ENCODE measurements around the gene TSHZ1.

TSHZ1 gene, protein sequence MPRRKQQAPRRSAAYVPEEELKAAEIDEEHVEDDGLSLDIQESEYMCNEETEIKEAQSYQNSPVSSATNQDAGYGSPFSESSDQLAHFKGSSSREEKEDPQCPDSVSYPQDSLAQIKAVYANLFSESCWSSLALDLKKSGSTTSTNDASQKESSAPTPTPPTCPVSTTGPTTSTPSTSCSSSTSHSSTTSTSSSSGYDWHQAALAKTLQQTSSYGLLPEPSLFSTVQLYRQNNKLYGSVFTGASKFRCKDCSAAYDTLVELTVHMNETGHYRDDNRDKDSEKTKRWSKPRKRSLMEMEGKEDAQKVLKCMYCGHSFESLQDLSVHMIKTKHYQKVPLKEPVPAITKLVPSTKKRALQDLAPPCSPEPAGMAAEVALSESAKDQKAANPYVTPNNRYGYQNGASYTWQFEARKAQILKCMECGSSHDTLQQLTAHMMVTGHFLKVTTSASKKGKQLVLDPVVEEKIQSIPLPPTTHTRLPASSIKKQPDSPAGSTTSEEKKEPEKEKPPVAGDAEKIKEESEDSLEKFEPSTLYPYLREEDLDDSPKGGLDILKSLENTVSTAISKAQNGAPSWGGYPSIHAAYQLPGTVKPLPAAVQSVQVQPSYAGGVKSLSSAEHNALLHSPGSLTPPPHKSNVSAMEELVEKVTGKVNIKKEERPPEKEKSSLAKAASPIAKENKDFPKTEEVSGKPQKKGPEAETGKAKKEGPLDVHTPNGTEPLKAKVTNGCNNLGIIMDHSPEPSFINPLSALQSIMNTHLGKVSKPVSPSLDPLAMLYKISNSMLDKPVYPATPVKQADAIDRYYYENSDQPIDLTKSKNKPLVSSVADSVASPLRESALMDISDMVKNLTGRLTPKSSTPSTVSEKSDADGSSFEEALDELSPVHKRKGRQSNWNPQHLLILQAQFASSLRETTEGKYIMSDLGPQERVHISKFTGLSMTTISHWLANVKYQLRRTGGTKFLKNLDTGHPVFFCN (N-terminal part only)
- 20.5 to 64.2 (median 53.8) reads per million in 9 experiments for total RNA-seq

DNA sequence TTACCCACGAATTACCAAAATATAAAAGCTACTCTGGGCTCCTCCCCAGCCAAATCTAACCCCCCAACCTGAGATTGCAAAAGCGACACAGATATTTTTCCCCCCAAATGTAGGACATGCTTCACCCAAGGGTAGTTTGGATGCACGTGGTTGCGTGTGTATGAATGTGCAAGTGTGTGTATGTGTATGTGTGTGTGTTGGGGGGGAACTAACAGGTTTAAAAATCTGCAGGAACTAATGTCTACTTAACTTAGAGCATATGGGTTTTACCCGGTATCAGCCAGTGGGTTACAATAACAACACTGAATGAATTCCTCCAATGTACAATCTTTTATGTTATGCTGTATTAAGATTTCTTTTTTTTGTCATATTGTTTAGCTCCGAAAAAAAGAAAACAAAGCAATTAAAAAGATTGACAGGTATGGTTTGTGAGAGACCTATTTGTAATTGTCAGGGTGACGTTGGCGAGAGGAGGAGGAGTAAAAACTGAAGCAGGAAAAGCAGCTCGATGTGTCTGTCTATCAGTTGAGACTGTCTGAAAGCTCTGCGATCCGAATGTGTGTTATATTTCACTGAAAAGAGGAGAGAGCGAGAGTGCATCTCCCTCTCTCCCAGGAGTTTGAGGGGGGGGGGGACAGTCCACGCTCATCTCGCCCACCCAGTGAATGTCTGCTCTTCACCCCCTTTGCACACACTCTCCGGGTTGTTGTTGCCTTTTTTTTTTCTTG lies at the start of gene TSHZ1:
Gene TSHZ1, plus strand, starts transcription at position 524 of the 728 bp plus-strand sequence. CDS start 1,080 bp downstream, outside the sequence.
- peak; percentile 58 to 65 (median 59) for DNase-seq
- peak within 1 kb of the TSS; percentile 100 for H3K4me3 Mint-ChIP-seq
- H3K9me3 Mint-ChIP-seq: no peaks in the 10 kb centered on the region
- H3K27me3 Mint-ChIP-seq: no peaks in the 10 kb centered on the region
- H3K27ac Mint-ChIP-seq: peak within 1 kb of the TSS; percentile 98 to 99
- peaks cover 31% of the 10 kb centered on the region for H3K36me3 Mint-ChIP-seq (ENCODE audit: insufficient read depth)
- peak; percentile 52 for ATAC-seq (replicated peaks)
- peaks cover 47 to 71% of the 10 kb centered on the region in 2 donors for H3K4me1 Mint-ChIP-seq (ENCODE audit: low read depth in 2 of 2)

DNA sequence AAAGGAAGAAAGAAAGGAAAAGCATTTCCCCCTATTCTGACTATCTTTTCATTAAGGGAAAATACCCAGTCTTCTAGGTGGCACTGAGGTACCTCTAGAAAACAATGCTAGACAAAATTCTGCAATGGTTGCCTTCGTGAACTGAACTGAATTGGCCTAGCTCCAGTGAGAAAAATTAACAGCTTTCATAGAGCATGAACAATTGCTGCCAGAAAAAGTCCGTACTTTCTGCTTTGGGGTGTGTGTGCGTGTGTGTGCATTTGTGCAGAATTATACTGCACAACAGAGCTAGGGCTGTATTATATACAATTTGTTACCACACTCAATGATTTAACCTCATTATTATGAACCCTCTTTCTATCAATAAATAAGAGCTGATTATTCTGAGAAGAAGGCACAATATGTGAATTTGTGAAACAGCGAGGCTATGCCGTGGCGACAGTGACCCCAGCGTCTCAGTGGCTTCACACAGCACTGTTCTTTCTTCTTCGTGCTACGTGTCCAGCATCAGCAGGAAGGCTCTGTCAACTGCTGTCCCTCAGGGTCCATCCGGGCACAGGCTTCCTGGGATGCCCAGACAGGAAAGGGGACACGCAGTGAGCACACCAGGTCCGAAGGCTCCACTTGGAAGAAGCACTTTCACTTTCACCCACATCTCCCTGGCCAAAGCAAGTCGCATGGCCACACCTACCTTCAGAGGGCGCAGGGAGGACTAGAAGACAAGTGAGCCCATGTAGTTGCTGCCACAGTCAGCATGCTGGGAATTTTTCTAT lies 49.2 kb upstream of the TSHZ1 start:
- H3K27ac Mint-ChIP-seq: peak overlapping the region; percentile 28 to 51

DNA sequence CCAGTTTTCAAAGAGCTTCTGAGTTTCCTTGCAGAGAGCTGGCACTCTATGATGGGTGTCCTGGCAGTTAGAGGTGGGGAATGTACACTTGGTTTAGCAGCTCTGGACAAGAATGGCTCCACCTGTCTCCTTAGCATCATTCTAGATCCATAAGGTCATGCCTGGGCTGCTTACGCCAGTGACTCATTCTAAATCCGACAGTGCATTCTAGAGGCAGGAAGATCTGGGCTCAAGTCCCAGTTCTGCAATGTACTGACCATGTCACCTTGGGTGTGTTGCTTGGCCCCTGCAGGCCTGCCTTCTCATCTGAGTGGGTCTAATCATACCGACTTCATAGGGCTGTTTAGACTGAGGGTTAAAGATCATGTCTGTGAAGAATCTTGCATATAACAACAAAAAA lies 48.1 kb upstream of the TSHZ1 start:
- DNase-seq (no peak), ATAC-seq (replicated peaks) (no peak)
- Mint-ChIP-seq H3K4me3 (peak overlapping the region in 1 of 2 donors; percentile 84), H3K27ac (no peak overlapping the region), H3K9me3 (no peaks in the 10 kb centered on the region), H3K36me3 (ENCODE audit: insufficient read depth) (no peaks in the 10 kb centered on the region), H3K4me1 (ENCODE audit: low read depth in 2 of 2) (peaks cover 8 to 9% of the 10 kb centered on the region in 2 donors), H3K27me3 (peaks cover 6 to 74% of the 10 kb centered on the region in 2 donors)

More for the DNA sequence above, 49.2 kb upstream of the TSHZ1 start:
- no peaks in the 10 kb centered on the region for H3K9me3 Mint-ChIP-seq
- DNase-seq: peak in 1 of 3 experiments; percentile 10
- no peaks in the 10 kb centered on the region for H3K36me3 Mint-ChIP-seq (ENCODE audit: insufficient read depth)
- H3K4me3 Mint-ChIP-seq: peak overlapping the region; percentile 82 to 84
- H3K4me1 Mint-ChIP-seq (ENCODE audit: low read depth in 2 of 2): peaks cover 8 to 9% of the 10 kb centered on the region in 2 donors
- peak; percentile 35 for ATAC-seq (replicated peaks)
- peaks cover 6 to 64% of the 10 kb centered on the region in 2 donors for H3K27me3 Mint-ChIP-seq

DNA sequence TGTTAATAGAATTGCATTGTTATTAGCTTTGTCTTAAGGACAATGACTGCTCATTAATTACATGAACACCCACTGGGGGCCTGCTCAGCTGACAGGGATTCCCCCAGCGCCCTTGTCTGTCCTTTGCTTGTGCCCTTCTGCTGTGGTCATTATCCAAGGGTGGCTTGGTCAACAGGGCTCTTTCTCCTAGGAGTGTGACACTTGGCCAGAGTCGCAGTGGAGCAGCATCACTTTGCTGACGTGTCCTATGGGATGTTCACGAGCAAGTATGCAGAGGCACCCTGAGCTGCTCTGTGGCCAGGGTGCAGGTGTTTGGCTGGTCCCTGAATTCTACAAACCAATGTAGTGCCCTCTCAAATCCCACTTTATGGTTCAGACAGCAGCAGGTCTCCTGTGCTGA lies 47.6 kb upstream of the TSHZ1 start:
- DNase-seq (no peak), ATAC-seq (replicated peaks) (no peak)
- peaks cover 8 to 9% of the 10 kb centered on the region in 2 donors for H3K4me1 Mint-ChIP-seq (ENCODE audit: low read depth in 2 of 2)
- H3K27me3 Mint-ChIP-seq: peaks cover 6 to 72% of the 10 kb centered on the region in 2 donors
- H3K4me3 Mint-ChIP-seq: no peak overlapping the region
- no peaks in the 10 kb centered on the region for H3K36me3 Mint-ChIP-seq (ENCODE audit: insufficient read depth)
- no peaks in the 10 kb centered on the region for H3K9me3 Mint-ChIP-seq
- H3K27ac Mint-ChIP-seq: no peak overlapping the region

DNA sequence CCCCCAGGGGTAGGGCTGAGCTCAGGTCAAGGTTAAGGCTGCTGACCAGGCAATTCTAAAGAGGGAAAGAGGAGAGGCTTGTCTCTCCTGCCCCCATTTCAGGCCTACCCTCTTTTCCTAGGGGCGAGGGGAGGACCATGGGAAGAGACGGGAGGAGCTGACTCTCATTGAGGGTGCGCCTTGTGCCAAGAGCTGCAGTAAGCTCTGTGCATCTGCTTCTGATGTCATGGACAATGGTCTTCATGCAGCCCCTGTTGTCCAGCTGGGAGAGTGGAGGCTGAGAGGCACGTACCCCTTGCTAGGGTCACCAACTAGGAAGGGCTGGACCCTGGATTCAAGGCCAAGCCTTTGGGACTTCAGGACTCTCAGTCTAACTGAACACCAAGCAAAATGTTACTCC lies 46.9 kb upstream of the TSHZ1 start:
- Mint-ChIP-seq H3K9me3 (no peaks in the 10 kb centered on the region), H3K4me3 (no peak overlapping the region), H3K27ac (no peak overlapping the region), H3K4me1 (ENCODE audit: low read depth in 2 of 2) (peaks cover 8 to 9% of the 10 kb centered on the region in 2 donors), H3K27me3 (peaks cover 6 to 65% of the 10 kb centered on the region in 2 donors), H3K36me3 (ENCODE audit: insufficient read depth) (no peaks in the 10 kb centered on the region)
- DNase-seq (no peak), ATAC-seq (replicated peaks) (no peak)

DNA sequence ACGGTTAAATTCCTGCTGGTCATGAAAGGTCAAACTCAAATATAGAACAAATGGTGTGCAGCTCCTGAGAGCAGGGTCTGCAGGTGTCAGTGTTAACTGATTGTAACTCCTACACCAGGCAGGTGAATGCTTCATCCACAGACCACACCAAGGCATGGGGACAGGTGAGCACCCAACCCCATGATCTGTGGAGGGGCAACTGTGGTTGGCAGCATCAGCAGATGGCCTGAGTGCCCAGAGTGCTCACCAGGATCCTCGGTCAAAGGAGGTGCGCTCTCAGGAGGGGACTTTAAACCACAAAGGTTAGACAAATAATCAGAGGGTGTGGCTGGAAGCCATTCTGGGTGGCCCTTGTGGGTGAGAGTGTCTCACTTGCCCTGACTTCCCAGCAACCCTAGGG lies 46.1 kb upstream of the TSHZ1 start:
- H3K27me3 Mint-ChIP-seq: peaks cover 6 to 57% of the 10 kb centered on the region in 2 donors
- no peak for DNase-seq
- H3K9me3 Mint-ChIP-seq: no peaks in the 10 kb centered on the region
- no peak overlapping the region for H3K27ac Mint-ChIP-seq
- H3K4me1 Mint-ChIP-seq (ENCODE audit: low read depth in 2 of 2): peaks cover 8 to 9% of the 10 kb centered on the region in 2 donors
- no peak overlapping the region for H3K4me3 Mint-ChIP-seq
- ATAC-seq (replicated peaks): no peak
- no peaks in the 10 kb centered on the region for H3K36me3 Mint-ChIP-seq (ENCODE audit: insufficient read depth)

DNA sequence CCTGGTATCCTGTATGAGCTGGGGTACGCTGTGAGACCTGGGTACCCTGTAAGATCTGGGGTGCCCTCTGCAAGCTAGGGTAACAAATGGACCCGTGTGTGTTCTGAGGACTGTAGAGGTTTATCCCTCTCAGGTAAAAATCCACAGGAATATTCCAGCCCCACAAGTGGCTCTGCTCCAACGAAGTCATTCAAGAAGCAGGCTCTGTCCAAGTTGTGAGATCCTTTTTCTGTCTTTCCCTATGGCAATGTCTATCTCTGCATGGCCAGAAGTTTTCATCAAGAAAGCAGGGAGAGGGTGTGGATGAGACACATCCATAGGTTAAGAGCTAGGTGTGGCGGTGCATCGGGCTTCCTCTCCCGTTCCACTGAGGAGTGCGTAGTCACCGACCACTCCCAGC lies 44.7 kb upstream of the TSHZ1 start:
- Mint-ChIP-seq H3K36me3 (ENCODE audit: insufficient read depth) (no peaks in the 10 kb centered on the region), H3K9me3 (no peaks in the 10 kb centered on the region), H3K4me1 (ENCODE audit: low read depth in 2 of 2) (peaks cover 8 to 9% of the 10 kb centered on the region in 2 donors), H3K4me3 (no peak overlapping the region), H3K27me3 (peaks cover 6 to 43% of the 10 kb centered on the region in 2 donors), H3K27ac (no peak overlapping the region)
- DNase-seq (no peak), ATAC-seq (replicated peaks) (no peak)

DNA sequence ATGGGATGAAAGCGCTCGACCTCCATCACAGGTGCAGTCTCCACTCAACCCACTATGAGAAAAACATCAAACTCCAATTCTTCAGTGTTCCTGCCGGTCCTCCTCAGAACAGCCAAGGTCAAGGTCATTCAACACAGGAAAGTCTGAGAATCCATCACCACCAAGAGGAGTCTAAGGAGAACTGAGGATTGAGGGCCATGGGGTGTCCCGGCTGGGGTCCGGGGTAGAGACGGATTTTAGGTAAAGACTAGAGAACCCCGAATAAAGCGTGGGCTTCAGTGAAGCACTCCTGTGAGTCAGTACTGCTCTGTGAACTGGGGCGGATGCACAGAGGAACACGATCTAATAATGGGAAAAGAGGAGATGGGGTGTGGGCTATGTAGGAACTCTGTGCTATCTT lies 43.5 kb upstream of the TSHZ1 start:
- Mint-ChIP-seq H3K4me3 (no peak overlapping the region), H3K4me1 (ENCODE audit: low read depth in 2 of 2) (no peaks in the 10 kb centered on the region), H3K27ac (no peak overlapping the region), H3K27me3 (peaks cover 6 to 31% of the 10 kb centered on the region in 2 donors), H3K9me3 (no peaks in the 10 kb centered on the region), H3K36me3 (ENCODE audit: insufficient read depth) (no peaks in the 10 kb centered on the region)
- DNase-seq: no peak
- no peak for ATAC-seq (replicated peaks)

DNA sequence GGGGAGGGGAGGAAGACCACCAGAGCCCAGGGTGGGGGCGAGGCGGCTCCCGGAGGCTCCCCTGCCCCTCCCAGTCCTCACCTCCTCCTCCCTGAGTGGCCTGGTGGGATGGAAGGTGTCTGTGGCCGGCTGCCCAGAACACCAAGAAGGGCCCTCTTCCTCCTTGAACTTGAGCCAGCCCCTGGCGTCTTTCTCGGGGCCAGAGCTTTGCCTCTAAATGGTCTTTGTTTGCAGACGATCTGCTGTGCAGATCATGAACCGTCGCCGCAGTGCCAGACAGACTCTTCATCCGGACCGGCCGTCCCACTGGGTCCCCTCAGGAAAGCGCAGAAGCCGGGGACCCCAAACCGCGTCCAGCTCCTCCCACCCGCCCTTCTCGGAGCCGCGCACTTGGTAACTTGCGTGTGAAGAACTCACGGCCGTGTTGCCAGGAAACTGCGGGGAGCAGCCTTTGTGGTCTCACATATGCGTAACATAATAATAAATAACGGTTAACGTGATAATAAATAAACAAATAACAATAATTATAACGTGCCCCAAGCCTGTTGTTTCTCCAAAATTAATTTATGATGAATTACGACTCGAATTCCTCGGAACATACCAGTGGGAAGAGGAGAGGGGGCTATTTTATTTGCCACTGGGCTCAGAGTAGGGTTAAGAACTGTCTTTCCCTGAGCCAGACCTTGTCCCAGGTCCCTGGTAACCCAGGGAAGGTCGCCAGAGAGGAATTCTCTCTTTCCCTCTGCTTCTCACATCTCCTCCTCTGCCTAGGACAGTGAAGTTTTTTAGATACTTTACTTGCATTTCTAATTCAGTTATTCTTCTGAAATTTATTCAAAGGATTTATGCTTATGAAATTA lies 42.6 kb upstream of the TSHZ1 start:
- Mint-ChIP-seq H3K27ac (no peak overlapping the region), H3K36me3 (ENCODE audit: insufficient read depth) (no peaks in the 10 kb centered on the region), H3K4me1 (ENCODE audit: low read depth in 2 of 2) (peaks cover 0 to 3% of the 10 kb centered on the region in 2 donors), H3K27me3 (peaks cover 6 to 24% of the 10 kb centered on the region in 2 donors), H3K9me3 (no peaks in the 10 kb centered on the region), H3K4me3 (no peak overlapping the region)
- ATAC-seq (replicated peaks) (no peak), DNase-seq (no peak)

DNA sequence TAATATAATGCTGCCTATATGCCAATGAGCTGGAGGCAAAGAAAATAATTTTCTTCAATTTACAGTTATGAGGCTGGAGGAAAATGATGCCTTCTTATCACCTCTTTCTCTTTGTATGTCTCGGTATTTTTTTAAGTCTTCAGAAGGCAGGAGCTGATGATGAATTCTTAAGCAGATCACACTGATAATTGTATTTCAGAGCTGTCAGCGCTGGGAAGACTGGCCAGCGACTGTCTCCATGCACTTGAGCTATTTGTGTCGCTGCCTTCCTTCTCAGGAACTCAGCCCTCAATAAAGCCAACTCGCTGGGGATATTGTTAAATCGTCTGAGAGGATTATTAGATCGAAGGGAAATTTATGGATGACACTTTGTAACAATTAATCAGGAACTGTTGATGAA lies 42.0 kb upstream of the TSHZ1 start:
- Mint-ChIP-seq H3K27me3 (peaks cover 0 to 18% of the 10 kb centered on the region in 2 donors), H3K27ac (no peak overlapping the region), H3K4me1 (ENCODE audit: low read depth in 2 of 2) (peaks cover 0 to 9% of the 10 kb centered on the region in 2 donors), H3K4me3 (no peak overlapping the region), H3K9me3 (no peaks in the 10 kb centered on the region), H3K36me3 (ENCODE audit: insufficient read depth) (no peaks in the 10 kb centered on the region)
- no peak for DNase-seq
- no peak for ATAC-seq (replicated peaks)

DNA sequence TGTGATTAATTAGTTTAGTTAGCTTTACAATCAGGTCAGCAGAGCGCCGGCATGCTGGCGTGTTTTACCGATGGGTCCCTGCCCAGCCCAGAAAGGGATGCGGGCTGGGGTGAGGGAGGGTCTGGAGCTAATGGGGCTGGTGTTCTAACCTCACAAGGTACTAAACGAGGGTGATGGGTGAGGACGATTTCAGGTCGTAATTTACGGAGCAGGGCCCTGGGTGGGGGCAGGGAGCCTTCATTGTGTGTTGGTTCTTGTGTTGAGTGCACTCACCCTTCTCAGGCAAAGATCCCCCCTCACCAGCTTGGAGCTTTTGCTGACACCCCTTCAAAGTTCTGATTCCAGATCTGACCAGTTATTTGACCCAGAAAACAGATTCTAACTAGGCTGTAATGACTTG lies 41.2 kb upstream of the TSHZ1 start:
- Mint-ChIP-seq H3K27ac (no peak overlapping the region), H3K36me3 (ENCODE audit: insufficient read depth) (no peaks in the 10 kb centered on the region), H3K27me3 (peaks cover 0 to 14% of the 10 kb centered on the region in 2 donors), H3K4me3 (no peak overlapping the region), H3K9me3 (no peaks in the 10 kb centered on the region), H3K4me1 (ENCODE audit: low read depth in 2 of 2) (peaks cover 0 to 9% of the 10 kb centered on the region in 2 donors)
- ATAC-seq (replicated peaks) (no peak), DNase-seq (no peak)
